Measurements from ENCODE around the gene PKN1. TPM values are rescaled to one million over a fixed set of nuclear protein-coding genes. Genes with fewer than 3 reads are reported as not detected.

Gene PKN1
- total and polyA plus RNA-seq, 2 donors (not counting 1 experiment from before 2014, with no cell fraction given), result 114 to 171 TPM

GRCh38 chr19:14409146-14410023 lies 23.7 kb upstream of the PKN1 start:
- intact Hi-C loops (cut with micrococcal nuclease), result no loop called here
- Histone ChIP-seq H3K27me3 (replicated peaks in 1 of 4; ENCODE audit: control extremely low read depth in 1 of 4, control insufficient read depth in 3 of 4, insufficient read depth in 4 of 4, low read length in 3 of 4) (no peaks in the 10 kb centered on the region), H3K4me3 (ENCODE audit: control extremely low read depth in 1 of 5, extremely low read depth in 1 of 5, insufficient read depth in 1 of 5, low read depth in 2 of 5, low read length in 4 of 5) (no peak overlapping the region), H3K4me2 (replicated peaks; ENCODE audit: low read depth, low read length, poor library complexity, severe bottlenecking) (no peak overlapping the region), H2AFZ (ENCODE audit: insufficient read depth, low read depth, low read length, poor library complexity, severe bottlenecking) (no peak overlapping the region), H4K20me1 (ENCODE audit: control insufficient read depth, insufficient read depth, low read length, poor library complexity, severe bottlenecking) (peaks cover 82% of the 10 kb centered on the region), H3K4me1 (ENCODE audit: control insufficient read depth in 2 of 2, insufficient read depth in 2 of 2, low read length in 2 of 2) (peaks cover 12 to 42% of the 10 kb centered on the region in 2 donors), H3K36me3 (replicated peaks in 1 of 2; ENCODE audit: control extremely low read depth in 1 of 2, control insufficient read depth in 1 of 2, extremely low read depth in 1 of 2, insufficient read depth in 2 of 2, low read length in 1 of 2) (peaks cover 0 to 90% of the 10 kb centered on the region in 2 experiments), H3K27ac (ENCODE audit: low read length in 2 of 2) (no peak overlapping the region), H3K79me2 (ENCODE audit: control insufficient read depth, insufficient read depth, low read length) (peaks cover 39% of the 10 kb centered on the region), H3K9ac (ENCODE audit: low read length) (no peak overlapping the region), H3K9me3 (ENCODE audit: control extremely low read depth in 1 of 3, control insufficient read depth in 2 of 3, insufficient read depth in 1 of 3, low read length in 2 of 3) (peaks cover 0 to 5% (median 0%) of the 10 kb centered on the region in 3 donors)
- POLR2A ChIA-PET, result interaction anchor here (0.8 to 1.5 kb wide), 3 partner anchors 9 to 48 kb away, joined by 3 to 10 read pairs (median 6); no protein-coding TSS in a partner anchor
- DNase-seq (peak; percentile 61), ATAC-seq (ENCODE audit: low read depth) (no peak)
- CTCF ChIA-PET, result interaction anchor here (2.5 to 8.9 kb wide), 3 partner anchors 47 to 61 kb away, joined by 8 to 213 read pairs (median 49); no protein-coding TSS in a partner anchor
- no peak overlapping the region for H3K4me3 Mint-ChIP-seq
- H3K27ac Mint-ChIP-seq, result peak overlapping the region; percentile 53
- 94% methylated on average over 37 of the region's 38 CpGs for WGBS (ENCODE audit: insufficient coverage)
- H3K4me1 Mint-ChIP-seq, result peaks cover 49% of the 10 kb centered on the region
- no peaks in the 10 kb centered on the region for H3K9me3 Mint-ChIP-seq (ENCODE audit: insufficient read depth)
- TF ChIP-seq CTCF (IDR thresholded peaks at IDR 0.05), result no peak
- no peak for TF ChIP-seq EZH2 (IDR thresholded peaks at IDR 0.05; ENCODE audit: borderline replicate concordance, insufficient read depth, low read depth, low read length, poor library complexity, severe bottlenecking)
- H3K27me3 Mint-ChIP-seq, result no peaks in the 10 kb centered on the region

Data from B cell (primary cell).